Liver (tissue), 9 donors: ENCODE results near the gene HDC. TPM values are rescaled to one million over a fixed set of nuclear protein-coding genes. Genes with fewer than 3 reads are reported as not detected.

Source experiments
- DNase-seq: peaks from one replicate; pipeline ENCODE4 v3.0.0-alpha.2; 2017; ENCODE audit warnings: low spot score
- H3K27ac ChIP-seq, 2 donors: one replicate each; pipeline ENCODE4 v1.7.0; 2013; ENCODE audit warnings: inconsistent platforms in 2 of 2, low read length in 2 of 2, control low read depth in 1 of 2, low read depth in 1 of 2, mild to moderate bottlenecking in 1 of 2
- H3K27me3 ChIP-seq, 4 donors: one replicate each; pipeline versions ENCODE4 v1.6.1 to v1.7.0; 2013; ENCODE audit warnings: low read length in 3 of 4, inconsistent platforms in 1 of 4, mild to moderate bottlenecking in 1 of 4, moderate library complexity in 1 of 4; ENCODE audit not compliant: control insufficient read depth in 4 of 4, insufficient read depth in 4 of 4
- H3K36me3 ChIP-seq, 4 donors: one replicate each; pipeline versions ENCODE4 v1.6.1 to v1.7.0; 2013; ENCODE audit warnings: low read length in 3 of 4, mild to moderate bottlenecking in 3 of 4, low read depth in 1 of 4, moderate library complexity in 1 of 4; ENCODE audit not compliant: control insufficient read depth in 4 of 4, insufficient read depth in 3 of 4
- H3K4me1 ChIP-seq, 4 donors: one replicate each; pipeline versions ENCODE4 v1.6.1 to v1.7.0; 2013; ENCODE audit warnings: low read length in 3 of 4, mild to moderate bottlenecking in 3 of 4, moderate library complexity in 1 of 4; ENCODE audit not compliant: control insufficient read depth in 4 of 4, insufficient read depth in 4 of 4
- H3K4me3 ChIP-seq, 3 donors: one replicate each; pipeline versions ENCODE4 v1.6.1 to v1.7.0; 2013; ENCODE audit warnings: low read length in 3 of 3, control low read depth in 1 of 3, low read depth in 1 of 3, mild to moderate bottlenecking in 1 of 3
- H3K9ac ChIP-seq, 2 donors: one replicate each; pipeline ENCODE4 v1.7.0; 2013; ENCODE audit warnings: low read length in 2 of 2, mild to moderate bottlenecking in 2 of 2, moderate library complexity in 2 of 2, control low read depth in 1 of 2, low read depth in 1 of 2
- H3K9me3 ChIP-seq, 4 donors: one replicate each; pipeline versions ENCODE4 v1.6.1 to v1.7.0; 2013; ENCODE audit warnings: low read length in 3 of 4; ENCODE audit not compliant: control insufficient read depth in 4 of 4
- FOXA2 ChIP-seq: IDR thresholded peaks from 2 replicates; pipeline ENCODE4 v1.6.1; 2016; ENCODE audit warnings: antibody characterized with exemption
- GABPA ChIP-seq, 2 donors: IDR thresholded peaks in 1 of 2; conservative IDR thresholded peaks in 1 of 2; 2 replicates each; pipeline ENCODE4 v1.6.1; 2016; ENCODE audit warnings: antibody characterized with exemption in 2 of 2, mild to moderate bottlenecking in 1 of 2, moderate library complexity in 1 of 2
- HNF4A ChIP-seq, 2 donors: conservative IDR thresholded peaks; 2 replicates each; pipeline ENCODE4 v1.6.1; 2016; ENCODE audit warnings: antibody characterized with exemption in 2 of 2, mild to moderate bottlenecking in 2 of 2
- JUND ChIP-seq, 2 donors: IDR thresholded peaks; 2 replicates each; pipeline ENCODE4 v1.6.1; 2016; ENCODE audit warnings: antibody characterized with exemption in 2 of 2
- NR2F2 ChIP-seq: IDR thresholded peaks from 2 replicates; pipeline ENCODE4 v1.6.1; 2016; ENCODE audit warnings: antibody characterized with exemption
- RAD21 ChIP-seq, 2 donors: IDR thresholded peaks; 2 replicates each; pipeline ENCODE4 v1.6.1; 2016; ENCODE audit warnings: antibody characterized with exemption in 2 of 2, mild to moderate bottlenecking in 2 of 2
- SP1 ChIP-seq: IDR thresholded peaks from 2 replicates; pipeline ENCODE4 v1.6.1; 2018; ENCODE audit warnings: antibody characterized with exemption, mild to moderate bottlenecking
- TAF1 ChIP-seq: conservative IDR thresholded peaks from 2 replicates; pipeline ENCODE4 v1.6.1; 2016; ENCODE audit warnings: antibody characterized with exemption, mild to moderate bottlenecking
- WGBS: extraction: QIAGEN DNeasy Blood & Tissue Kit; methylation state at CpG from one replicate; pipeline ENCODE4 v1.1.7; 2013; 5-methylcytosine and 5-hydroxymethylcytosine counted together
- polyA plus RNA-seq, 2 donors: library from polyadenylated mRNA; stranded (reverse) in 1 of 2; unstranded in 1 of 2; fragments of 200-250 nt in 1 of 2; fragments of >200 nt in 1 of 2; fragmentation: Nextera tagmentation in 1 of 2; extraction: Ambion mirVana in 1 of 2; gene quantifications; one replicate each; pipeline versions ENCODE4 v1.2.1 to v1.2.3, GENCODE V29; 2013 to 2015
- total RNA-seq, 2 donors: library from RNA; depleted of rRNA; stranded (reverse); fragments of >200 nt; gene quantifications; one replicate each; pipeline ENCODE4 v1.2.3, GENCODE V29; 2014
- TF ChIP-seq, protein P1 (sequence below): fragments of 150-350 bp; IDR thresholded peaks from 2 replicates; pipeline ENCODE4 v1.5.1; 2017; ENCODE audit warnings: improper control_type of control experiment, low read depth, low read length; ENCODE audit not compliant: missing input control
- TF ChIP-seq, protein P2 (sequence below): IDR thresholded peaks from 2 replicates; pipeline ENCODE4 v1.6.1; 2016; ENCODE audit warnings: antibody characterized with exemption
- donor health status: healthy.
- donor health status: healthy.
- donor health status: healthy.
- donor health status: healthy.
- donor health status: healthy.

HDC gene
- total and polyA plus RNA-seq, 4 donors = 0.07 to 3.0 (median 0.78) TPM

DNA sequence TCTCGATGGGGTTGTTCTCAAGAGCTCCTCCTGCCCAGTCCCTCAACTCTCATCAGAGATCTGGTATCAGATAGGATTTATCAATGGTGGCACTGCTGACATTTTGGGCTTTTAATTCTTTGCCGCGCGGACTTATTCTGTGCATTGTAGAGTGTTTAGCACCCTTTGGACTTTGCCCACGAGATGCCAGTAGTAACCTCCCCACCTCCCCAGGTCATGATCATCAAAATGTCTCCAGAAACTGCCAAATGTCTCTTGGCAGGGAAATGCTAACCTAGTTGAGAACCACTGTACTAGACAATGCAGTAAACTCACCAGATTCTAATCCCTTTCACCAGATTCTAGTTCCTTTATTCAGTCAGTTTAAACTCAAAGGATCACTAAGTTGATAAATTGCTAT lies 59.5 kb downstream of the HDC start:
- DNase-seq = no peak
- H3K4me1 ChIP-seq = peaks cover 0 to 11% (median 0%) of the 10 kb centered on the region in 4 donors
- H3K27ac ChIP-seq = no peak overlapping the region
- H3K9ac ChIP-seq = no peak overlapping the region
- peaks cover 19 to 72% (median 55%) of the 10 kb centered on the region in 4 donors for H3K36me3 ChIP-seq
- no peaks in the 10 kb centered on the region for H3K27me3 ChIP-seq
- no peaks in the 10 kb centered on the region for H3K9me3 ChIP-seq
- WGBS = 72% methylated on average over 5 of the region's 5 CpGs
- TF ChIP-seq TAF1 (no peak), JUND (IDR thresholded peaks at IDR 0.05) (no peak), HNF4A (conservative IDR thresholded peaks at IDR 0.05) (peak in 1 of 2 donors; percentile 40)
- no peak overlapping the region for H3K4me3 ChIP-seq

DNA sequence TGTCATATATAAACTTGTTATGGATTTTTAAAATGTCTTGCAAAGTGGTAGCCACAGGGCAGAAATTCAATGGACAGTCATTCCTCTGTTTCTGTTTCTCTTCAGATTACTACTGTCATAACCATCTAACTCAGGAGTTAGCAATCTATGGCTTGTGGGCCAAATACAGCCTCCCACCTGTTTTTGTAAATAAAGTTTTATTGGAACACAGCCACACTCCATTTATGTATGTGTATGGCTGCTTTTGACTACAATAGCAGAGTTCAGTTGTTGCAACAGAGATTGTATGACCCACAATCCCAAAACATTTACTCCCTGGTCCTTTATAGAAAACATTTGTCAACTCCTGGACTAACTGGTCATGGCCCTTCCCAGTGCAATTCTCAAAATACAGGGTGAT lies 63.5 kb downstream of the HDC start:
- H3K9me3 ChIP-seq = no peaks in the 10 kb centered on the region
- H3K9ac ChIP-seq = no peak overlapping the region
- TF ChIP-seq GABPA (IDR thresholded peaks at IDR 0.05 in 1 of 2, conservative IDR thresholded peaks at IDR 0.05 in 1 of 2) (no peak), TAF1 (no peak), NR2F2 (no peak)
- DNase-seq = no peak
- no peak overlapping the region for H3K27ac ChIP-seq
- H3K27me3 ChIP-seq = no peaks in the 10 kb centered on the region
- H3K4me3 ChIP-seq = no peak overlapping the region
- peaks cover 0 to 4% (median 0%) of the 10 kb centered on the region in 4 donors for H3K4me1 ChIP-seq
- peaks cover 13 to 61% (median 52%) of the 10 kb centered on the region in 4 donors for H3K36me3 ChIP-seq

DNA sequence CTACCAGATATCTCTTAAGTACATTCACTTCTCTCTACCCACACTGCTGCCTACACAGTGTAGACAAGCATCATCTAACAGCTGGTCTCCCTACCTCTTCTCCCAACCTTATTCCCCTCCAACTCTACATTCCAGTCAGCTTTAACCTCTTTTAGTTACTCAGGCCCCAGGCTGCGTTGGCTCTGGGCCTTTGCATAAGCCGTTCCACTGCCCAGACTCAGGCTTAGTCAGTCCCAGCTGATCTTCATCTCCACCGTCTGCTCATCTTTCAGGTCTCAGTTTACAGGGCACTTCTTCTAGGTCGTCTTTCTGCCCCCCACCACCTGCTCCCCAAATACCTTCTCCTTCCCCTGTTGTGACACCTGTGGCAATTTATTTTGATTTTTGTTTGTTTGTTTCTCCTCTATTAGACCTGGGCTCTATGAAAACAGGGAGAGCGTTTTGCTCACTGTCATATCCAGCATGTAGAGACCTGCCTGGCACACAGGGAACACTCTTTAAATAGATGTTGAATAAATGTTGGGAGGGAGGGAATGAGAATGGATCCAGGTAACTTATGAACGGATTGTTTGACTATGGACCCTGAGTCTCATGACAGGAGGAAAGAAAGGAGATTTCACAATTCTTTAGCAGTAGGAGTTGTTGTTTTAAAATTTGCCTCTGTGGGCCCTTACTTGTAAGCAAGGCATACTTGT lies 72.5 kb downstream of the HDC start:
- Histone ChIP-seq H3K4me3 (no peak overlapping the region), H3K27ac (no peak overlapping the region), H3K27me3 (no peaks in the 10 kb centered on the region), H3K4me1 (peaks cover 7 to 28% (median 23%) of the 10 kb centered on the region in 4 donors), H3K9me3 (no peaks in the 10 kb centered on the region), H3K9ac (no peak overlapping the region), H3K36me3 (peaks cover 0 to 11% (median 6%) of the 10 kb centered on the region in 4 donors)
- TF ChIP-seq GABPA (IDR thresholded peaks at IDR 0.05 in 1 of 2, conservative IDR thresholded peaks at IDR 0.05 in 1 of 2) = no peak
- peak in 1 of 2 donors; percentile 29 for TF ChIP-seq HNF4A (conservative IDR thresholded peaks at IDR 0.05)
- WGBS = 78% methylated on average over 6 of the region's 6 CpGs
- DNase-seq = no peak

DNA sequence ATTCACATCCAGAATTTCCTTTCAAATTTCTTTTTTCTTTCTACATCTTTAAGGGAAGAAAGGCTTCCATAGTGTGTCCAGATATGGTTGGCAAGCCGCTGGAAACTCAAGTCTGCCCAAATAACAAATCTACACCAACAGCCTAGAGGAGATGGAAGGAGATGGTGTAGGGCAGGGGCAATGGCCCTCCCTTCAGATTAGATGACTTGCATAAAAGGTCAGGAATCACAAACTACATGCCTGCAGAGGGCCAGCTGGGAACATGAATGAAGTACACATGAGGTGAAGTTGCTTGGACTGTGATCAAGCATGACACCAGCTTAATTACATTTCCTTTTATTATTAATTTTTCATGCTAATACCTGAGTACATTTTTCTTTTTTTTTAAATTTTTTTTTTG lies 73.4 kb downstream of the HDC start:
- Histone ChIP-seq H3K4me1 (peaks cover 10 to 37% (median 31%) of the 10 kb centered on the region in 4 donors), H3K36me3 (peaks cover 0 to 3% (median 1%) of the 10 kb centered on the region in 4 donors), H3K9me3 (no peaks in the 10 kb centered on the region), H3K4me3 (no peak overlapping the region), H3K9ac (no peak overlapping the region), H3K27me3 (no peaks in the 10 kb centered on the region), H3K27ac (no peak overlapping the region)
- no peak for DNase-seq
- TF ChIP-seq RAD21 (IDR thresholded peaks at IDR 0.05) (no peak), NR2F2 (no peak), FOXA2 (no peak), GABPA (IDR thresholded peaks at IDR 0.05 in 1 of 2, conservative IDR thresholded peaks at IDR 0.05 in 1 of 2) (no peak), TAF1 (no peak), SP1 (no peak)
- TF ChIP-seq, protein P1, sequence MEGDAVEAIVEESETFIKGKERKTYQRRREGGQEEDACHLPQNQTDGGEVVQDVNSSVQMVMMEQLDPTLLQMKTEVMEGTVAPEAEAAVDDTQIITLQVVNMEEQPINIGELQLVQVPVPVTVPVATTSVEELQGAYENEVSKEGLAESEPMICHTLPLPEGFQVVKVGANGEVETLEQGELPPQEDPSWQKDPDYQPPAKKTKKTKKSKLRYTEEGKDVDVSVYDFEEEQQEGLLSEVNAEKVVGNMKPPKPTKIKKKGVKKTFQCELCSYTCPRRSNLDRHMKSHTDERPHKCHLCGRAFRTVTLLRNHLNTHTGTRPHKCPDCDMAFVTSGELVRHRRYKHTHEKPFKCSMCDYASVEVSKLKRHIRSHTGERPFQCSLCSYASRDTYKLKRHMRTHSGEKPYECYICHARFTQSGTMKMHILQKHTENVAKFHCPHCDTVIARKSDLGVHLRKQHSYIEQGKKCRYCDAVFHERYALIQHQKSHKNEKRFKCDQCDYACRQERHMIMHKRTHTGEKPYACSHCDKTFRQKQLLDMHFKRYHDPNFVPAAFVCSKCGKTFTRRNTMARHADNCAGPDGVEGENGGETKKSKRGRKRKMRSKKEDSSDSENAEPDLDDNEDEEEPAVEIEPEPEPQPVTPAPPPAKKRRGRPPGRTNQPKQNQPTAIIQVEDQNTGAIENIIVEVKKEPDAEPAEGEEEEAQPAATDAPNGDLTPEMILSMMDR = no peak
- TF ChIP-seq, protein P2, sequence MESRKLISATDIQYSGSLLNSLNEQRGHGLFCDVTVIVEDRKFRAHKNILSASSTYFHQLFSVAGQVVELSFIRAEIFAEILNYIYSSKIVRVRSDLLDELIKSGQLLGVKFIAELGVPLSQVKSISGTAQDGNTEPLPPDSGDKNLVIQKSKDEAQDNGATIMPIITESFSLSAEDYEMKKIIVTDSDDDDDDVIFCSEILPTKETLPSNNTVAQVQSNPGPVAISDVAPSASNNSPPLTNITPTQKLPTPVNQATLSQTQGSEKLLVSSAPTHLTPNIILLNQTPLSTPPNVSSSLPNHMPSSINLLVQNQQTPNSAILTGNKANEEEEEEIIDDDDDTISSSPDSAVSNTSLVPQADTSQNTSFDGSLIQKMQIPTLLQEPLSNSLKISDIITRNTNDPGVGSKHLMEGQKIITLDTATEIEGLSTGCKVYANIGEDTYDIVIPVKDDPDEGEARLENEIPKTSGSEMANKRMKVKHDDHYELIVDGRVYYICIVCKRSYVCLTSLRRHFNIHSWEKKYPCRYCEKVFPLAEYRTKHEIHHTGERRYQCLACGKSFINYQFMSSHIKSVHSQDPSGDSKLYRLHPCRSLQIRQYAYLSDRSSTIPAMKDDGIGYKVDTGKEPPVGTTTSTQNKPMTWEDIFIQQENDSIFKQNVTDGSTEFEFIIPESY = no peak
- WGBS = 96% methylated on average over 1 of the region's 1 CpG
